H1 (cell line): ENCODE data around the gene MCL1. TPM values are rescaled to one million over a fixed set of nuclear protein-coding genes. Genes with fewer than 3 reads are reported as not detected.

Experiments
- CREB1 ChIP-seq: IDR thresholded peaks from 2 replicates; pipeline ENCODE4 v1.6.1; 2012; ENCODE audit warnings: inconsistent platforms
- EGR1 ChIP-seq: IDR thresholded peaks from 2 replicates; pipeline ENCODE4 v1.6.1; 2011; ENCODE audit warnings: low read depth, low read length, borderline replicate concordance
- SAP30 ChIP-seq: fragments of 300-600 bp; sonication (generic); IDR thresholded peaks from 2 replicates; pipeline ENCODE4 v1.7.1; 2012; ENCODE audit warnings: low read length, moderate library complexity, mild to moderate bottlenecking, inconsistent platforms; ENCODE audit not compliant: insufficient read depth, insufficient replicate concordance
- SIX5 ChIP-seq: IDR thresholded peaks from 2 replicates; pipeline ENCODE4 v1.6.1; 2011; ENCODE audit warnings: mild to moderate bottlenecking, low read depth, low read length
- polyA plus RNA-seq, 7 experiments: library from polyadenylated mRNA; depleted of rRNA in 3 of 7; stranded (reverse) in 5 of 7; unstranded in 2 of 7; fragments of >200 nt in 5 of 7; fragments of 200-250 nt in 2 of 7; gene quantifications; 1 replicate in 5 of 7; 2 replicates in 1 of 7; 4 replicates in 1 of 7; pipeline versions ENCODE4 v1.2.1 to v1.2.3, GENCODE V29; 2011 to 2013; ENCODE audit warnings: missing spikeins in 2 of 7, mixed read lengths in 2 of 7
- total RNA-seq: library from RNA; stranded (reverse); fragmentation: NEBNext Ultra II Directional; extraction: Animal tissue kit (Norgen Biotek cat#: 25700); gene quantifications from 2 replicates; pipeline ENCODE4 v1.2.1, GENCODE V29; 2021
- TF ChIP-seq, protein P1 (sequence below): fragments of 300-600 bp; sonication (generic); IDR thresholded peaks from 2 replicates; pipeline ENCODE4 v1.7.1; 2012; ENCODE audit warnings: low read length, moderate library complexity, mild to moderate bottlenecking, inconsistent platforms; ENCODE audit not compliant: insufficient replicate concordance

MCL1 gene
- total and polyA plus RNA-seq, 2 of the 8 experiments (the other 6 are each of a cell fraction or from before 2014, with no cell fraction given), result 61.1 to 218 TPM

DNA sequence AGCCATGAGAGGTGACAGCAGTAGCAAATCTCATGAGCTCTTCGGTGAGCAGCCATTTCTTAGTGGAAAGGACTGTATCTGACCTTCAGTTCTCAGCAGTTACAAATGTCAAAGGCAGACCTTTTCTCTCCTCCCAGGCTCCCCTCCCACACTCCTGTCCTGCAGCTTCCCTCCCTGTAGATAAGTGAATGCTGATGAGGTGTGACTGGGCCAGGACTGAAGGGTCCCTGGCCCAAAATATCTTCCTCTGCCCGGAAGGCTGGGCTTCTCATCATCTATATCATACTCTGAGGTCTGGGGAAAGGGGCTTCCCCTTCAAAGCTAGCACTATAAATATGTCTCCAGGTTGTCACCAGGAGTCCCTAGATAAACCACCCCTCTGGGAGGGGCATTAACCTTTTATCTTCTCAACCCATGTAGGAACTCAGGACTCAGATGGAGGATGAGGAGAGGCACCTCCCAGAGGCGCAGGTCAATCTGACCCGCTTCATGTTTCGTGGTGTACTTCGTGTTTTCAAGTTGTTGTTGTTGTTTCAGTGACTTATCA lies 33.9 kb downstream of the MCL1 start (continued):
- TF ChIP-seq, protein P1, sequence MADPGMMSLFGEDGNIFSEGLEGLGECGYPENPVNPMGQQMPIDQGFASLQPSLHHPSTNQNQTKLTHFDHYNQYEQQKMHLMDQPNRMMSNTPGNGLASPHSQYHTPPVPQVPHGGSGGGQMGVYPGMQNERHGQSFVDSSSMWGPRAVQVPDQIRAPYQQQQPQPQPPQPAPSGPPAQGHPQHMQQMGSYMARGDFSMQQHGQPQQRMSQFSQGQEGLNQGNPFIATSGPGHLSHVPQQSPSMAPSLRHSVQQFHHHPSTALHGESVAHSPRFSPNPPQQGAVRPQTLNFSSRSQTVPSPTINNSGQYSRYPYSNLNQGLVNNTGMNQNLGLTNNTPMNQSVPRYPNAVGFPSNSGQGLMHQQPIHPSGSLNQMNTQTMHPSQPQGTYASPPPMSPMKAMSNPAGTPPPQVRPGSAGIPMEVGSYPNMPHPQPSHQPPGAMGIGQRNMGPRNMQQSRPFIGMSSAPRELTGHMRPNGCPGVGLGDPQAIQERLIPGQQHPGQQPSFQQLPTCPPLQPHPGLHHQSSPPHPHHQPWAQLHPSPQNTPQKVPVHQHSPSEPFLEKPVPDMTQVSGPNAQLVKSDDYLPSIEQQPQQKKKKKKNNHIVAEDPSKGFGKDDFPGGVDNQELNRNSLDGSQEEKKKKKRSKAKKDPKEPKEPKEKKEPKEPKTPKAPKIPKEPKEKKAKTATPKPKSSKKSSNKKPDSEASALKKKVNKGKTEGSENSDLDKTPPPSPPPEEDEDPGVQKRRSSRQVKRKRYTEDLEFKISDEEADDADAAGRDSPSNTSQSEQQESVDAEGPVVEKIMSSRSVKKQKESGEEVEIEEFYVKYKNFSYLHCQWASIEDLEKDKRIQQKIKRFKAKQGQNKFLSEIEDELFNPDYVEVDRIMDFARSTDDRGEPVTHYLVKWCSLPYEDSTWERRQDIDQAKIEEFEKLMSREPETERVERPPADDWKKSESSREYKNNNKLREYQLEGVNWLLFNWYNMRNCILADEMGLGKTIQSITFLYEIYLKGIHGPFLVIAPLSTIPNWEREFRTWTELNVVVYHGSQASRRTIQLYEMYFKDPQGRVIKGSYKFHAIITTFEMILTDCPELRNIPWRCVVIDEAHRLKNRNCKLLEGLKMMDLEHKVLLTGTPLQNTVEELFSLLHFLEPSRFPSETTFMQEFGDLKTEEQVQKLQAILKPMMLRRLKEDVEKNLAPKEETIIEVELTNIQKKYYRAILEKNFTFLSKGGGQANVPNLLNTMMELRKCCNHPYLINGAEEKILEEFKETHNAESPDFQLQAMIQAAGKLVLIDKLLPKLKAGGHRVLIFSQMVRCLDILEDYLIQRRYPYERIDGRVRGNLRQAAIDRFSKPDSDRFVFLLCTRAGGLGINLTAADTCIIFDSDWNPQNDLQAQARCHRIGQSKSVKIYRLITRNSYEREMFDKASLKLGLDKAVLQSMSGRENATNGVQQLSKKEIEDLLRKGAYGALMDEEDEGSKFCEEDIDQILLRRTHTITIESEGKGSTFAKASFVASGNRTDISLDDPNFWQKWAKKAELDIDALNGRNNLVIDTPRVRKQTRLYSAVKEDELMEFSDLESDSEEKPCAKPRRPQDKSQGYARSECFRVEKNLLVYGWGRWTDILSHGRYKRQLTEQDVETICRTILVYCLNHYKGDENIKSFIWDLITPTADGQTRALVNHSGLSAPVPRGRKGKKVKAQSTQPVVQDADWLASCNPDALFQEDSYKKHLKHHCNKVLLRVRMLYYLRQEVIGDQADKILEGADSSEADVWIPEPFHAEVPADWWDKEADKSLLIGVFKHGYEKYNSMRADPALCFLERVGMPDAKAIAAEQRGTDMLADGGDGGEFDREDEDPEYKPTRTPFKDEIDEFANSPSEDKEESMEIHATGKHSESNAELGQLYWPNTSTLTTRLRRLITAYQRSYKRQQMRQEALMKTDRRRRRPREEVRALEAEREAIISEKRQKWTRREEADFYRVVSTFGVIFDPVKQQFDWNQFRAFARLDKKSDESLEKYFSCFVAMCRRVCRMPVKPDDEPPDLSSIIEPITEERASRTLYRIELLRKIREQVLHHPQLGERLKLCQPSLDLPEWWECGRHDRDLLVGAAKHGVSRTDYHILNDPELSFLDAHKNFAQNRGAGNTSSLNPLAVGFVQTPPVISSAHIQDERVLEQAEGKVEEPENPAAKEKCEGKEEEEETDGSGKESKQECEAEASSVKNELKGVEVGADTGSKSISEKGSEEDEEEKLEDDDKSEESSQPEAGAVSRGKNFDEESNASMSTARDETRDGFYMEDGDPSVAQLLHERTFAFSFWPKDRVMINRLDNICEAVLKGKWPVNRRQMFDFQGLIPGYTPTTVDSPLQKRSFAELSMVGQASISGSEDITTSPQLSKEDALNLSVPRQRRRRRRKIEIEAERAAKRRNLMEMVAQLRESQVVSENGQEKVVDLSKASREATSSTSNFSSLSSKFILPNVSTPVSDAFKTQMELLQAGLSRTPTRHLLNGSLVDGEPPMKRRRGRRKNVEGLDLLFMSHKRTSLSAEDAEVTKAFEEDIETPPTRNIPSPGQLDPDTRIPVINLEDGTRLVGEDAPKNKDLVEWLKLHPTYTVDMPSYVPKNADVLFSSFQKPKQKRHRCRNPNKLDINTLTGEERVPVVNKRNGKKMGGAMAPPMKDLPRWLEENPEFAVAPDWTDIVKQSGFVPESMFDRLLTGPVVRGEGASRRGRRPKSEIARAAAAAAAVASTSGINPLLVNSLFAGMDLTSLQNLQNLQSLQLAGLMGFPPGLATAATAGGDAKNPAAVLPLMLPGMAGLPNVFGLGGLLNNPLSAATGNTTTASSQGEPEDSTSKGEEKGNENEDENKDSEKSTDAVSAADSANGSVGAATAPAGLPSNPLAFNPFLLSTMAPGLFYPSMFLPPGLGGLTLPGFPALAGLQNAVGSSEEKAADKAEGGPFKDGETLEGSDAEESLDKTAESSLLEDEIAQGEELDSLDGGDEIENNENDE, result no peak
- TF ChIP-seq SIX5 (no peak), SAP30 (no peak), EGR1 (no peak), CREB1 (no peak)
